ENCODE data around the gene MYO5B. TPM values are rescaled to one million over a fixed set of nuclear protein-coding genes. Genes with fewer than 3 reads are reported as not detected.

The MYO5B gene
- total RNA-seq, 1 donor from 2014 or later: 0.20 TPM

DNA sequence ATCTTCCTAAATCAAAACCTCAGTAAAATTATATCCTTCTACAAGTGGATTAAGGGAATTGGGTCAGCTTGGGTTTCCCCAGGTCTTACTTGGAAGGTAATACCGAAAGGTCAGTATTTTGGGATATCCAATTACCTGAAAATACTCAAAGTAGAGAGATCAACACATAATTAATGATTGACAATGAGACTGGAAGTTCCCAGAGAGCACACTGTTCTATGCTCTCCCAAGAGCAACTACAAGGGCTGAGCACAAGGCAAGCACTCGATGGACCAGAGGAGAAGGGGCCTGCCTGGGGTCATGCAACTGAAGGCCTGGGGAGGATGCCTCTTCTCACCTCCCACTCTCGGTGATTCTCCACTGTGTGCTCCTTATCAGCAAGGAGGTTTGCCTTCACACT, 222.4 kb downstream of the MYO5B start:
- no peak for DNase-seq (ENCODE audit: low read depth, low spot score)

DNA sequence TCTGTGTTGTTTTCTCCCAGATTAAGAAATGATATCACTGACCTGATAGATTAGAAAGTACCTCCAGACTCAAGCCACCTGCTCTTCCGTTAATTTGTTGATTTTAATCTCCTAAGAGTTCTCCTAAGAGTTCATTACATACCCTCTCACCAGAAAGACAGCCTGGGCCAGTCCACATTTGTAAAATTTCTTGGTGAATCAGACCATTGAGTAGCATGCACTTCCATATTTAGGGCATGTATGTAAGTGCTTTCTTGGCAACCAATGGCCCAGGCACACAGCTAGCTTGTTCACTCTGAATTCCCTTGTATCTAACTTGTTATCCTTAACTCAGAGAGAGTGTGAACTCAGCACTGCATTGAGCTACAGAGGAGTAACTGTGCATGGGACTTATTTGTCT, 223.5 kb downstream of the MYO5B start:
- no peak for DNase-seq (ENCODE audit: low read depth, low spot score)

GRCh38 chr18:49970319-49970718, 224.6 kb downstream of the MYO5B start:
- DNase-seq (ENCODE audit: low read depth, low spot score): no peak

DNA sequence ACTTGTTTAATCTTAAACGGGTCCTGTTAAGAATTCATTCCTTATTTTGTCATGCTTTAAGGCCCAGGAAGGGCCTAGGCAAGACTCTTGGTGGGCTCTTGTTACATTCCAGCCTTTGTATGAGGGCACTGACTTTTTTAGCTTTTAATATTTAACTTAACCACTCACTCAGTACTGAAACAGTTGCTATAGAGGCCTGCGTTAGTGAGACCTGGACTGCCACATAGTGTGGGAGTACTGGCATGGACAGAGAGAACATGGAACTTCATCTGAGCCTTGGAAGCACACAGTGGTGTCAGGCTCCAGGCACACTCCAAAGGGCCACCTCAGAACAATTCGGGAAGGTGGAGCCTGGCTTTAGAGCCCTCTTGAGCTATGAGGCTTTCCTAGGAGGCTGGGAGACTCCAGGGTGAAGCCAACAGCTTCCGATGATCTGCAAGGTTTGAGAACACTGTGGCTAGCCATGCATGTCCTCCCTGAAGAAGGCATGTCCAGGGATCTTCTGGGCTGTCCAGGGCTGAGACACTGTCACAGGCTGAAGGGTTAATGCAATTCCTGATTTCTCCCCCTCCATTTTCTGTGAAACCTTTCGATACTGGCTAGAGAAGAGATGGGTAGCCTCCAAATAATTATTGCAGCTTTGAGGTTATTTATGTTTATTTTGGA, 226.2 kb downstream of the MYO5B start:
- no peak for DNase-seq (ENCODE audit: low read depth, low spot score)

GRCh38 chr18:49967636-49968313, 227.2 kb downstream of the MYO5B start:
- no peak for DNase-seq (ENCODE audit: low read depth, low spot score)

DNA sequence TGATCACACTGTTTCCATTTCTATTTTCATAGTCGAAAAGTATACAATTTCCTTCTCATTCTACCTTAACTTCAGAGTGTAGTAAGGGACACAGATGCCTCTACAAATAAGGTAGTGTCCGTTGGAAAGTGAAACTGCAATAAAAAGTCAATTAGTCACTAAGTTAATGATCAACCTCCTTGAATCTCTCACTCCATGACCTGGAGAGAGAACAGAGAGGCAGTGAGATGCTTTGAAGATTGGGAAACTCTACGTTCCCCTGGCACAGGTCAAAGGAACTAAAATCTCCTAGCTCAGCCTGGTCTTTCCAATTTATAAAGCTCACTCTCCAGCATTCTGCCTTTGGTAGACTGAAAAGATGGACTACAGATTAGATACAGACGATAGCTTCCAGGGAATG, 227.8 kb downstream of the MYO5B start:
- no peak for DNase-seq (ENCODE audit: low read depth, low spot score)

GRCh38 chr18:49966090-49966489, 228.9 kb downstream of the MYO5B start:
- DNase-seq (ENCODE audit: low read depth, low spot score): no peak

DNA sequence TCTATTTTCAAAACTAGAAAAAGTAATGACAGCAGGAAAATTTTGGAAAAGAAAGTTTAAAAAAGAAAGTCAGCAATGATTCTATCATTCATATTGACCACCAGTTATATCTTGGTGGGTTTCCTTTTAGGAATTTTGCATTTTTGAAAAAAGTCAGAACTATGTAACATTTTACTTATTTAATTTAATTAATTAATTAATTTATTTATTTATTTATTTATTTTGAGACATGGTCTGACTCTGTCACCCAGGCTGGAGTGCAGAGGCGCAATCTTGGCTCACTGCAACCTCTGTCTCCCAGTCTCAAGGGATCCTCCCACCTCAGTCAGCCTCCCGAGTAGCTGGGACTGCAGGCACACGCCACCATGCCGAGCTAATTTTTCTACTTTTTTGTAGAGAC, 231.7 kb downstream of the MYO5B start:
- DNase-seq (ENCODE audit: low read depth, low spot score): no peak

- DNase-seq (ENCODE audit: low read depth, low spot score): no peak
These were observed 233.7 kb downstream of the MYO5B start for GRCh38 chr18:49961271-49961670.

- DNase-seq (ENCODE audit: low read depth, low spot score): no peak
These were observed 234.6 kb downstream of the MYO5B start for GRCh38 chr18:49960376-49960775.

DNA sequence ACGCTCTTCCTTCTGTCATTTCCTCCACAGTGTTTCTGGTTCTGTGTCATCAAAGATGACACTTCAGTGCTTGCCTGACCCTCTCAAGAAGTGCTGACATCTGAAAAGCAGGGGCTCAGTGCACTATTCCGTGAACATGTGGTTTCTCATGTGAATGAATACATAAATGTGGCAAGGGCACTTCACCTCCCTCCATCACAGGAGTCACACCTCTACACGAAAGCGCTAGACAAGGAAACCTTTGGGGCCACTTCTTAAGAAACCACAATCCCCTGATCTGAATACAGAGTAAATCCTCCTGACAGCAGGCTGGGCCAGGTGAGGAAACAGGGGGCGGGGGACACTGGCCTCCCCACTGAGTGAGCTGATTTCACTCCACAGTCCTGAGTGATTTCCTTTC, 235.8 kb downstream of the MYO5B start:
- DNase-seq (ENCODE audit: low read depth, low spot score): no peak

DNA sequence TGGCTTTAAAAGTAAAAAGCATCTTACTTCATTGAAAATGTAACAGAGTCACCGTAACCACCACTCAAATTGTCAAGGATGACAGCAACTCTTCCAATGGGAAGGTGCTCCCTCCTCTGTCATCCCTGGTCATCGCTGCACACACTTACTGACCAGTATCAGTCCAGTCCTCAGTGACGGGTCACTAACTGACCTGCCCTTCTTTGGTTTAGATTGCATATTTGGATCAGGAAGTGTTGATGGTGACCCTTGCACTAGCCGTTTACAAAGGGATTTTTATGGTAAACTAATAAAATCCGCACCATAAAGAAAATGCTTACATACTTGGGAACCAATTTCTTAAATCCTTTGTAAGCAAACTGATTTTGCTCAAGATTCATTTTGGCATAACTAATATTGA, 239.7 kb downstream of the MYO5B start:
- no peak for DNase-seq (ENCODE audit: low read depth, low spot score)

- DNase-seq (ENCODE audit: low read depth, low spot score): no peak
These were observed 241.6 kb downstream of the MYO5B start for GRCh38 chr18:49953391-49953790.

GRCh38 chr18:49949951-49950395, 245.0 kb downstream of the MYO5B start:
- no peak for DNase-seq (ENCODE audit: low read depth, low spot score)

DNA sequence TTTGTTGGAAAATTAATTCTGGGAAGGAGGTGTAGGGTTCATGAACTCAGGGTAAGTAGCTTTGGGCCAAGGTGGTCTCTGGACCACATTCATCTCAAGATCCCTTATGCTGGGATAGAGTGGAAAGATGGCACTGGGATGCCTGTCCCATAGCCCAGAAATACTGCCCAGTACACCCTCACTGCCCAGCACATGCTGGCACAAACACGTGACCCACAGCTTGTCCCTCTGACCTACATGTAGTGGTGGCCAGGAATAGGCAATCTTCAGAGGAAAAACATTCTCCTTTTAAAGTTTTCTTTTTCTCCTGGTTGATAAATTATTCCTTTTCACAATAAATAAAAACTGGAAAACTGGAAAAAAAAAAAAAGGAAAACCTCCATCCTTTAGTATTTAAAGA, 246.0 kb downstream of the MYO5B start:
- DNase-seq (ENCODE audit: low read depth, low spot score): no peak

DNA sequence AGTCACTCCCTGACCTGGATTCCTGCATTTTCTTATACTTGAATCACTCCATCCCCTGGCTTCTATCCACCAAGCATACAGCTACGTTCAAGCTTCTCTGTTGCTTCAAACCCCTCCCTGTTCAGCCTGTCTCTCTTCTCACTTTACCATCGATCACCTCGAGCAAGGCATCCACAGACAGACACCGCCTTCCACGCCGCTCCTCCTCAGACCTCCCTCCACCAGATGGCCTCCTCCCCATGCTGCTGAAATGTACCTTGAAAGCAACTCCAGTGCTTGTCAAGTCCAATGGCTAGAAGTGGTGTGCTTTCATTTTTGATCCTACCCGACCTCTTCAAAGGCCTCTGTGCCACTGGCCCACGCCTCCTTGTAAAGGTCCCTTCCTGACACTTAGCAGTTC, 250.3 kb downstream of the MYO5B start:
- no peak for DNase-seq (ENCODE audit: low read depth, low spot score)

GRCh38 chr18:49936821-49937220, 258.1 kb downstream of the MYO5B start:
- no peak for DNase-seq (ENCODE audit: low read depth, low spot score)

DNA sequence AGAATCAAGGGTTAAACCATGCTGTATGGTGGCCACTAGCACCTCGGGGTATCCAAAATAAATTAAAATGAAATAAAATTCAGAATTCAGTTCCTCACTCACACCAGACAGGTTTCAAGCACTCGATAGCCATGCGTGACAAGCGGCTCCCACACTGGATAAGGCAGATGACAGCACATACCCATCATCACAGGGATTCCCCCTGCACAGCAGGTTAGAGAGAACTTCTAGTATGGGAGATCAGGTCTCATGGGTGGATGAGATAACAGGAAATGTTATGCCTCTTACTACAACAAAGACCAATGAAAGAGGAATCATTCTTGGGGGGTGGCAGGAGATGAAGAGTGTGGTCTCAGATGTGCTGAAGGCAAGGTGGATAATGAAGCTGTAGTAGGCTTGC, 259.7 kb downstream of the MYO5B start:
- DNase-seq (ENCODE audit: low read depth, low spot score): no peak

- no peak for DNase-seq (ENCODE audit: low read depth, low spot score)
These were observed 260.5 kb downstream of the MYO5B start for GRCh38 chr18:49934457-49934856.

- DNase-seq (ENCODE audit: low read depth, low spot score): no peak
These were observed 261.3 kb downstream of the MYO5B start for GRCh38 chr18:49933530-49934128.

DNA sequence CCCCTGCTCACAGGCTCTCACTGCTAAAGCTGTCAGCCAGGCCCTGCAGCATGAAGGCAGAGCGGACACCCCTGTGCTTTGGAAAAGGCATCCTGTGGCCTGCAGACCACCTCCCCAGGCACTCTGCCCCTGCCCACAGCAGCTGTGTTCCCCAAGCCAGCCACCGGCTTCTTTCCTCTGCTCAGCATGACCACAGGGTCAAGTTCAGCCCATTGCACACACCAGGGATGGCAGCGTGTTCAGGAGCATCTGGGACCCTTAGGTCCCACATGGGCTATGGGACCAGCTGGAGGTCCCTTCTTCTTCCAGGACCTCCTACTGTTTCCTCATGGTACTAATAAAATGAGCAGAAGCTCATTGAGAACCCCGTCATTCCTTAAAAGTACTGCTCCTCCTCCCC, 263.2 kb downstream of the MYO5B start:
- DNase-seq (ENCODE audit: low read depth, low spot score): no peak

DNA sequence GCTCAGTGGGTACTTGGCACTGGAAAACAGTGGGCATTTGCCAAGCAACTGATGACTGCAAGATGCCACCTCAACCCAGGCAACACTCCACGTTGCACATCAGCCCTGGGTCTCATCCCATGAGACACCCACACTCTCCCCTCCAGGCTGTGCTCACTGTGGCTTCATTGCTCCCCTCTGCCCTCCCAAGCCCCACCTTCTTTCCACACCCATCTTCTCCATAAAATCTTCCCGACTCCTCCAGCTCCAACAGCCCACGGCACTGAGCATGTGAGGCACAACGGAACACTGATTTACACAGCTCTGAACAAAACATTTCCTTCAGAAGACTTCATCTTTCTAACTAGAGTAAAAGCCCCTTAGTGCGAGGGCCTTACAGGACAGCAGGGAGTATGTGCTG, 263.8 kb downstream of the MYO5B start:
- DNase-seq (ENCODE audit: low read depth, low spot score): no peak
